ENCODE data around the gene PLOD3.

Gene PLOD3

GRCh38 chr7:101165958-101166647 is 51.3 kb downstream of the PLOD3 start:
- no peak for DNase-seq (ENCODE audit: low read depth, low spot score)

GRCh38 chr7:101165075-101165957 is 52.1 kb downstream of the PLOD3 start, which contains the start of gene VGF:
Gene VGF, minus strand, starts transcription at chr7:101165569. Its CDS starts 726 bp downstream, at chr7:101164843.
- peak; percentile 62 for DNase-seq (ENCODE audit: low read depth, low spot score)

DNA sequence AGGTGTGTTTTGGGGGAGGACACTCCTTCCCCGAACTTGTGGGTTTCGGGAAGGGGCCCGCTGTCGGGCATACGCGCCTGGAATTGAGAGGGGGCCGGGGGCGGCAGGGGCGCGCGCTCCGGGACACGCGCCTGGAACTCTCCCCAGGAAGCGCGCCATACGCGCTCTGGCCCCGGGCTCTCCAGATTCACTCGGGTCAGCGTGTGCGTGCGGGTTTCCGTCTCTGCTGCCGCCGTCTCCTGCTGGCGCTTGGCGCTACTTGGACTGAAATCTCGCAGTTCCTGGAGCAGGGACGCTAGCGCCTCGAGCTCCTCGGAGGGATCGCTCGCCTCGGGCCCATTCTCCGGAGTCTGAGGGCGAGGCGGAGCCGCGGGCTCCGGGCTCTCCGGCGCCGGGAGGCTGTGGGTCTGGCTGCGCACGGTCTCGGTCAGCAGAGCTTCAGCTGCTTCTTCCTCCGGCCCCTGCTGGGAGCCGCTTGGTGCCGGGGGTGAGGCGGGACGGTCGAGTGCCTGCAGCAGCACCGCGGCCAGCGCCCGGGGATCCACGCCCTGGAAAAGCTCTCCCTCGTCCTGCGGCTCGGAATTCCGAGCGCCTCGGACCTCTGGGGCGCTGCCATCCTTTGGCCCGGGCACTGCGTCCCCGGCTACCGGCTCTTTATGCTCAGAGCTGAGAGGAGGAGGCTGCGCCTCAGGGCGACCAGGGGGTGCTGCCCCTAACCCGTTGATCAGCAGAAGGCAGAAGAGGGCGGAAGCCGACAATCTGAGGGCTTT is 53.1 kb downstream of the PLOD3 start:
- DNase-seq (ENCODE audit: low read depth, low spot score), result no peak

- no peak for DNase-seq (ENCODE audit: low read depth, low spot score)
Observed at GRCh38 chr7:101163279-101164070, 53.9 kb downstream of the PLOD3 start.

DNA sequence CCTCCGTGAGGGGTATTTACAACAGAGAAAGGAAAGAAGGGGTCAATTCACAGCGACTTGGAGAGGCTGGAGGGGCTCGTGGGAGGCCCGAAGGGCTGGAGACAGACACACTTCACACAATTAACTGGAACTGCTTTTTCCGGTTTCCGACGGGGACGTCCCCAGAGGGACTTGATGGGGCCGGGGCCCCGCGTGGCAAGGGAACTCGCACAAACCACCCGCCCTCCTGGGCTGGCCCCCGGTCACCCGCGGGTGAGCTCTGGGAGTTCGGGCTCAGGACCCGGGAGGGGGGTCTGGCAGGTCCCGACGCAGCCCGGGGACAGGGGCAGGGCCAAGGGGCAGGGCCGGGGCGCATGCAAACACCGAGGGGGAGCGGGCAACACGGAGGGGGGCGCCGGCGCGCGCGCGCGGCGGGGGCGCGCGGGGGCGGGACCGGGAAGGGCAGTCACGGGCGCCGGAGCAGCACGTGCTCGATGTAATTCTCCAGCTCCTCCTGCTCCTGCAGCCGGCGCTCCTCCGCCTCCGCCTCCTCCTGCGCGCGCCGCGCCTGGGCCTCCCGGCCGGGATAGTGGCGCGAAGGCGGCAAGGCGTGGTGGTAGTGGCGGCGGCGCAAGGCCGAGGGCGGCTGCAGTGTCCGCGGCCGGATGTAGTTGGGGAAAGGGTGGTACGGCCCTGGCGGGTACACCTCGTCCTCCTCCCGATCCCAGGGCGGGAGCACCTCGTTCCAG is 54.7 kb downstream of the PLOD3 start:
- DNase-seq (ENCODE audit: low read depth, low spot score), result no peak

DNA sequence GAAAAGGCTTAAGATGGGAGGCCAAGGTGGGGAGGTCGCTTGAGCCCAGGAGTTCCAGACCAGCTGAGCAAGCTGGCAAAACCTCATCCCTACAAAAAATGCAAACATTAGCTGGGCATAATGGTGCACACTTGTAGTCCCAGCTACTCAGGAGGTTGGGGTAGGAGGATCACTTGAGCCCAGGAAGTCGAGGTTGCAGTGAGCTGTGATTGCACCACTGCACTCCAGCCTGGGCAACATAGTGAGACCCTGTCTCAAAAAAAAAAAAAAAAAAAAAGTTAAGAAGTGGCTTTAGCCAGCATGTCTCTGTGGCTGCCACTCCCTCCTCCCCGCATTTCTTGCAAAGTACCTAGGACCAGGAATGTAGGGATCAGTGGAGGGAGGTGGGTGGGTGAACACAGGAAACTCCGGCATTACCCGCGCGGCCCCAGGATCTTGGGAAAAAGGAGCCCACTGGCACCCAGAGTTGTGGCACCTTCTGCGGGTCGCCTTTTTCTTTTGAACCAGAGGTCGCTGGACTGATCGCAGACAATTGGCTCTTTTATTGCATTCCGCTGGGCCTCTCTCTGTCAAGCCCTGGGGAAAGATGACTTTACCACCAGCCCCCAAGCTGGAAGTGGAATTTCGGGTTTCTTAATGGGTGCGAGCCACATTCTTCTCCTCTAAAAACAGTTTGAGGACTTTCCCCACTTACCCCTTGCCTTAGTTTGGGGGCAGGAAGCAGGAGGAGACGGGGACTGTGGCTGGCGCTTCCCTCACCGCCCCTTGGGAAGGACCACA is 55.5 kb downstream of the PLOD3 start:
- DNase-seq (ENCODE audit: low read depth, low spot score), result no peak

DNA sequence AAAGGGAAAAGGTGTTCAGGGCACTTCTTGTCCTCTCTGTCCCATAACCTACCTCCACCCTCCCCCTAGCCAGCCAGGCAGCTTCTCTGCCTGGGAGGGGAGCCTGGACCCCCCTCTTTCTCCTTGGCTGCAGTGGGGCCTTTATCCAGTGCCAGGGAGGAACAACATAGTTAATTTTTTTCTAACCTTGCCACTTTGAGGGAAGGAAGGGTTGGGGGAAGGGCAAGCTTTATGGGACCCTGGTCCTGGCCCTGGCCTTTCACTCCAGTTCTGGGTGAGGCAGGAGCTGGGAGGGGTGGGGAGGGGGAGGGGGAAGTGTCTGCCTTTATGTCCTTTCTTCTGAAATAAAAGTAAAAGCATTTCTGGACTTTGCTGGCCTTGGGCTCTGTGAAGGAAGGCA is 56.5 kb downstream of the PLOD3 start:
- DNase-seq (ENCODE audit: low read depth, low spot score), result no peak

GRCh38 chr7:101159696-101160674 is 57.4 kb downstream of the PLOD3 start:
- no peak for DNase-seq (ENCODE audit: low read depth, low spot score)

DNA sequence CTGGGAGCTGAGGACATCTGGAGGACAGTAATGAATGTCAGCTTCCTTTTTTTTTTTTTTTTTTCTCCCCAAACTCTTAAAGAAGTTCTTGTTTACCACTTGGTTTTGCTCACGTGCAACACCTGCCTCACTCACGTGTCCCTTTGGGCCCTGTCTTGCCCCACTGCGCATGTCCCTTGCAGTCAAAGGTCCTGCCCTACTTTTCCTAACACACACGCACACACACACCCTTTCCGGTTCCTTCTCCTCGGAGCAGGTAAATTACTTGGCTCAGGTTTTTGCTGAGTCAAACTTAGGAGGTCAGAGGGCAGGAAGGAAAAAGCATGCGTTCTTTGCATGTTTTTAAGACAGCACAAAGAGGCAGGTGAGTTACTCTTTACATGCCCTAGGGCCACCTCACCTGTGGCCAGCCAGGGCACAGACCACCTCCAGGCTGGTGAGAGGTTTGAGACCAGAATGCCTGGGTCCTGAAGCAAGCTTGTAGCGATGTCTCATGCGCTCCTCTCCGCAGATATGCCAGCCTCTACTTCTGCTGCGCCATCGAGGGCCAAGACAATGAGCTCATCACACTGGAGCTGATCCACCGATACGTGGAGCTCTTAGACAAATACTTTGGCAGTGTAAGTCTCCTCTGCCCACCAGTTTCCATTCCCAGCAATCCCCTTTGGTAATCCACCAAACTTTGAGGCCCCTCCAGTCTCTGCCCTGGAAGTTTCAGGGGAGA is 60.4 kb downstream of the PLOD3 start:
- DNase-seq (ENCODE audit: low read depth, low spot score), result no peak

GRCh38 chr7:101156277-101156676 is 61.1 kb downstream of the PLOD3 start:
- DNase-seq (ENCODE audit: low read depth, low spot score), result no peak
